H1 (cell line): ENCODE measurements around the gene LRP5. TPM values are rescaled to one million over a fixed set of nuclear protein-coding genes. Genes with fewer than 3 reads are reported as not detected.

Experiments
- FOSL1 ChIP-seq: IDR thresholded peaks from 2 replicates; pipeline ENCODE4 v1.6.1; 2011; ENCODE audit warnings: mild to moderate bottlenecking, low read depth, low read length, moderate library complexity; ENCODE audit not compliant: insufficient read depth
- KDM1A ChIP-seq: fragments of 200-600, 300-600 bp; sonication (generic); IDR thresholded peaks from 2 replicates; pipeline ENCODE4 v1.7.1; 2016; ENCODE audit warnings: mild to moderate bottlenecking, low read length, borderline replicate concordance
- RBBP5 ChIP-seq: IDR thresholded peaks from 2 replicates; pipeline ENCODE4 v1.7.1; 2012; ENCODE audit warnings: low read depth, mild to moderate bottlenecking, inconsistent platforms, low read length, moderate library complexity, borderline replicate concordance
- SIN3A ChIP-seq, 2 experiments: IDR thresholded peaks in 1 of 2; conservative IDR thresholded peaks in 1 of 2; 2 replicates each; pipeline ENCODE4 v1.6.1; 2011 to 2012; ENCODE audit warnings: low read length in 2 of 2, improper control_type of control experiment in 1 of 2, low read depth in 1 of 2, mild to moderate bottlenecking in 1 of 2
- USF2 ChIP-seq: IDR thresholded peaks from 2 replicates; pipeline ENCODE4 v1.6.1; 2011; ENCODE audit warnings: low read length, improper control_type of control experiment
- polyA plus RNA-seq, 7 experiments: library from polyadenylated mRNA; depleted of rRNA in 3 of 7; stranded (reverse) in 5 of 7; unstranded in 2 of 7; fragments of >200 nt in 5 of 7; fragments of 200-250 nt in 2 of 7; gene quantifications; 1 replicate in 5 of 7; 2 replicates in 1 of 7; 4 replicates in 1 of 7; pipeline versions ENCODE4 v1.2.1 to v1.2.3, GENCODE V29; 2011 to 2013; ENCODE audit warnings: missing spikeins in 2 of 7, mixed read lengths in 2 of 7
- total RNA-seq: library from RNA; stranded (reverse); fragmentation: NEBNext Ultra II Directional; extraction: Animal tissue kit (Norgen Biotek cat#: 25700); gene quantifications from 2 replicates; pipeline ENCODE4 v1.2.1, GENCODE V29; 2021

LRP5 gene
- total and polyA plus RNA-seq, 2 of the 8 experiments (the other 6 are each of a cell fraction or from before 2014, with no cell fraction given), result 19.0 to 38.9 TPM

- TF ChIP-seq KDM1A, result no peak
- TF ChIP-seq RBBP5, result no peak
- no peak for TF ChIP-seq USF2
- TF ChIP-seq SIN3A (conservative IDR thresholded peaks at IDR 0.05 in 1 of 2, IDR thresholded peaks at IDR 0.05 in 1 of 2; ENCODE audit: low read depth in 1 of 2, low read length in 2 of 2), result no peak
- TF ChIP-seq FOSL1, result no peak
Observed at GRCh38 chr11:68365943-68366435, 53.6 kb downstream of the LRP5 start (continued).
